ENCODE results near the gene WDR72. TPM values are rescaled to one million over a fixed set of nuclear protein-coding genes. Genes with fewer than 3 reads are reported as not detected.

Gene WDR72
- total and polyA plus RNA-seq, 2 donors (not counting 1 experiment from before 2014, with no cell fraction given): not detected

- H2AFZ ChIP-seq (ENCODE audit: insufficient read depth, low read depth, low read length, poor library complexity, severe bottlenecking): no peak overlapping the region
- DNase-seq (no peak), ATAC-seq (ENCODE audit: low read depth) (no peak)
- H3K79me2 ChIP-seq (ENCODE audit: control insufficient read depth, insufficient read depth, low read length): no peaks in the 10 kb centered on the region
- no peak overlapping the region for H3K4me3 ChIP-seq (ENCODE audit: control extremely low read depth in 1 of 5, extremely low read depth in 1 of 5, insufficient read depth in 1 of 5, low read depth in 2 of 5, low read length in 4 of 5)
- Mint-ChIP-seq H3K4me3 (no peak overlapping the region), H3K4me1 (no peaks in the 10 kb centered on the region), H3K9me3 (ENCODE audit: insufficient read depth) (no peaks in the 10 kb centered on the region), H3K27me3 (no peaks in the 10 kb centered on the region), H3K27ac (no peak overlapping the region)
- H3K9ac ChIP-seq (ENCODE audit: low read length): no peak overlapping the region
- no peak overlapping the region for H3K27ac ChIP-seq (ENCODE audit: low read length in 2 of 2)
- ChIA-PET CTCF (no interaction called here), POLR2A (no interaction called here)
- WGBS (ENCODE audit: insufficient coverage): 90% methylated on average over 2 of the region's 2 CpGs
- H3K27me3 ChIP-seq (replicated peaks in 1 of 4; ENCODE audit: control extremely low read depth in 1 of 4, control insufficient read depth in 3 of 4, insufficient read depth in 4 of 4, low read length in 3 of 4): no peaks in the 10 kb centered on the region
- intact Hi-C loops (cut with micrococcal nuclease): no loop called here
- no peaks in the 10 kb centered on the region for H3K9me3 ChIP-seq (ENCODE audit: control extremely low read depth in 1 of 3, control insufficient read depth in 2 of 3, insufficient read depth in 1 of 3, low read length in 2 of 3)
- H3K4me1 ChIP-seq (ENCODE audit: control insufficient read depth in 2 of 2, insufficient read depth in 2 of 2, low read length in 2 of 2): no peaks in the 10 kb centered on the region
- H3K36me3 ChIP-seq (replicated peaks in 1 of 2; ENCODE audit: control extremely low read depth in 1 of 2, control insufficient read depth in 1 of 2, extremely low read depth in 1 of 2, insufficient read depth in 2 of 2, low read length in 1 of 2): no peaks in the 10 kb centered on the region
- H3K4me2 ChIP-seq (replicated peaks; ENCODE audit: low read depth, low read length, poor library complexity, severe bottlenecking): no peak overlapping the region
- TF ChIP-seq CTCF (IDR thresholded peaks at IDR 0.05): no peak
- TF ChIP-seq EZH2 (IDR thresholded peaks at IDR 0.05; ENCODE audit: borderline replicate concordance, insufficient read depth, low read depth, low read length, poor library complexity, severe bottlenecking): no peak
- no peaks in the 10 kb centered on the region for H4K20me1 ChIP-seq (ENCODE audit: control insufficient read depth, insufficient read depth, low read length, poor library complexity, severe bottlenecking)
Observed at GRCh38 chr15:53520996-53521395, 238.5 kb downstream of the WDR72 start.

GRCh38 chr15:53513431-53513830, 246.0 kb downstream of the WDR72 start:
- no peaks in the 10 kb centered on the region for H3K4me1 Mint-ChIP-seq
- Histone ChIP-seq H4K20me1 (ENCODE audit: control insufficient read depth, insufficient read depth, low read length, poor library complexity, severe bottlenecking) (no peaks in the 10 kb centered on the region), H3K36me3 (replicated peaks in 1 of 2; ENCODE audit: control extremely low read depth in 1 of 2, control insufficient read depth in 1 of 2, extremely low read depth in 1 of 2, insufficient read depth in 2 of 2, low read length in 1 of 2) (no peaks in the 10 kb centered on the region), H3K9me3 (ENCODE audit: control extremely low read depth in 1 of 3, control insufficient read depth in 2 of 3, insufficient read depth in 1 of 3, low read length in 2 of 3) (no peaks in the 10 kb centered on the region), H3K4me1 (ENCODE audit: control insufficient read depth in 2 of 2, insufficient read depth in 2 of 2, low read length in 2 of 2) (no peaks in the 10 kb centered on the region), H3K4me2 (replicated peaks; ENCODE audit: low read depth, low read length, poor library complexity, severe bottlenecking) (no peak overlapping the region), H3K79me2 (ENCODE audit: control insufficient read depth, insufficient read depth, low read length) (no peaks in the 10 kb centered on the region), H3K9ac (ENCODE audit: low read length) (no peak overlapping the region), H3K27me3 (replicated peaks in 1 of 4; ENCODE audit: control extremely low read depth in 1 of 4, control insufficient read depth in 3 of 4, insufficient read depth in 4 of 4, low read length in 3 of 4) (no peaks in the 10 kb centered on the region), H3K4me3 (ENCODE audit: control extremely low read depth in 1 of 5, extremely low read depth in 1 of 5, insufficient read depth in 1 of 5, low read depth in 2 of 5, low read length in 4 of 5) (no peak overlapping the region), H2AFZ (ENCODE audit: insufficient read depth, low read depth, low read length, poor library complexity, severe bottlenecking) (no peak overlapping the region), H3K27ac (ENCODE audit: low read length in 2 of 2) (no peak overlapping the region)
- ChIA-PET CTCF (no interaction called here), POLR2A (no interaction called here)
- no peak overlapping the region for H3K27ac Mint-ChIP-seq
- ATAC-seq (ENCODE audit: low read depth) (no peak), DNase-seq (no peak)
- H3K9me3 Mint-ChIP-seq (ENCODE audit: insufficient read depth): no peaks in the 10 kb centered on the region
- no peak overlapping the region for H3K4me3 Mint-ChIP-seq
- intact Hi-C loops (cut with micrococcal nuclease): no loop called here
- H3K27me3 Mint-ChIP-seq: no peaks in the 10 kb centered on the region
- no CpG with 5 or more reads among the region's 3 CpGs for WGBS (ENCODE audit: insufficient coverage)
- TF ChIP-seq EZH2 (IDR thresholded peaks at IDR 0.05; ENCODE audit: borderline replicate concordance, insufficient read depth, low read depth, low read length, poor library complexity, severe bottlenecking): no peak
- no peak for TF ChIP-seq CTCF (IDR thresholded peaks at IDR 0.05)

Data from B cell (primary cell).